Measurements from ENCODE around the gene UBE2O.

UBE2O gene

DNA sequence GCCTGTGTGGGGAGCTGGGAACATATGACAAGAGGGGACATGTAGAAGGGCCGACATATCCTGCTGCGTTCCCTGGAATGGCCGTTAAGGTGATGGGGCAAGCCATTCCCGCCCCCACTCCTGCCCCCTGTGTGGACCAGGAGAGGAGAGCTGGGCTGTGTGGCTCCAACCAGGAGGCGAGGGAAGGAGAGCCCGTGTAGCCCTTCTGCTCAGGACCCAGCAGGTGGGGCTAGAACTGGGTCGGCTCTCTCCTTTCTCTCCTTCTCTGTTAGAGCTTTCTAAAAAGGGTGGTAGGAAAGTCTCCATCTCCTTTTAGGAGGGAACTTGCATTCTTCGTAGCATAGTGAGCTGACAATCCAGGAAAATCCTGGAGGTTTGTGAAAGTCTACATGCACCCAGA is 55.8 kb downstream of the UBE2O start:
- no peak overlapping the region for H3K4me3 ChIP-seq (ENCODE audit: low read depth, low read length, poor library complexity, severe bottlenecking)
- no peak overlapping the region for H3K4me2 ChIP-seq (ENCODE audit: low read length)
- no peaks in the 10 kb centered on the region for H3K27me3 ChIP-seq (ENCODE audit: insufficient read depth, low read length)
- H3K79me2 ChIP-seq (ENCODE audit: insufficient read depth, low read length) = no peaks in the 10 kb centered on the region
- H3K9me3 ChIP-seq (ENCODE audit: low read length) = no peaks in the 10 kb centered on the region
- TF ChIP-seq, protein P1, sequence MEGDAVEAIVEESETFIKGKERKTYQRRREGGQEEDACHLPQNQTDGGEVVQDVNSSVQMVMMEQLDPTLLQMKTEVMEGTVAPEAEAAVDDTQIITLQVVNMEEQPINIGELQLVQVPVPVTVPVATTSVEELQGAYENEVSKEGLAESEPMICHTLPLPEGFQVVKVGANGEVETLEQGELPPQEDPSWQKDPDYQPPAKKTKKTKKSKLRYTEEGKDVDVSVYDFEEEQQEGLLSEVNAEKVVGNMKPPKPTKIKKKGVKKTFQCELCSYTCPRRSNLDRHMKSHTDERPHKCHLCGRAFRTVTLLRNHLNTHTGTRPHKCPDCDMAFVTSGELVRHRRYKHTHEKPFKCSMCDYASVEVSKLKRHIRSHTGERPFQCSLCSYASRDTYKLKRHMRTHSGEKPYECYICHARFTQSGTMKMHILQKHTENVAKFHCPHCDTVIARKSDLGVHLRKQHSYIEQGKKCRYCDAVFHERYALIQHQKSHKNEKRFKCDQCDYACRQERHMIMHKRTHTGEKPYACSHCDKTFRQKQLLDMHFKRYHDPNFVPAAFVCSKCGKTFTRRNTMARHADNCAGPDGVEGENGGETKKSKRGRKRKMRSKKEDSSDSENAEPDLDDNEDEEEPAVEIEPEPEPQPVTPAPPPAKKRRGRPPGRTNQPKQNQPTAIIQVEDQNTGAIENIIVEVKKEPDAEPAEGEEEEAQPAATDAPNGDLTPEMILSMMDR (IDR thresholded peaks at IDR 0.05; ENCODE audit: low read length) = no peak
- no peak for TF ChIP-seq EZH2 (IDR thresholded peaks at IDR 0.05; ENCODE audit: borderline replicate concordance, low read length)
- H3K9ac ChIP-seq (ENCODE audit: low read length) = no peak overlapping the region
- no peak overlapping the region for H3K27ac ChIP-seq (ENCODE audit: low read depth, low read length, poor library complexity, severe bottlenecking)
- no peaks in the 10 kb centered on the region for H3K9me2 ChIP-seq (ENCODE audit: low read depth, low read length)
- no peaks in the 10 kb centered on the region for H3F3A ChIP-seq (ENCODE audit: insufficient read depth, low read length)
- no peak overlapping the region for H2AFZ ChIP-seq (ENCODE audit: low read length)
- no peaks in the 10 kb centered on the region for H3K4me1 ChIP-seq (ENCODE audit: insufficient read depth, low read length, severe bottlenecking)
- no peaks in the 10 kb centered on the region for H4K20me1 ChIP-seq (ENCODE audit: insufficient read depth, low read length)
- peaks cover 59% of the 10 kb centered on the region for H3K36me3 ChIP-seq (ENCODE audit: insufficient read depth, low read length)

DNA sequence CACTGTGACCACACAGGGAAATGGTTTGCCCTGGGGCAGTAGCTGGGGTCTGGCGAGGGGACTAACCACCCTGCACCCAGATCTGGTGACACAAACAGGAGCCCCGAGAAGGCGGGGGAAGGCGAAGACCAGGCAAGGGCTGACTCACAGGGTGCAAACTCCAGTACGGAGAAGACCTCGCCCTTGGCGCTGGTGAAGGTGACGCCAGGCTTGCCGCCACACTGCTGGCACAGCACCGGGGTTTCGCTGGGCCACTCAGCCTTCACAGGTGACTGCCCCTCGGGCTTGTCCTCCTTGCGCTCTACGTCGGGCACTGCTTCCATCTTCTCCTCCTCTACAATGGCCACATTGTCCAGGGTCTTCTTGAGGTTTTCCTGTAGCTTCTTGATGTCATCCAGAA is 57.0 kb downstream of the UBE2O start:
- Histone ChIP-seq H2AFZ (ENCODE audit: low read length) (no peak overlapping the region), H3K27me3 (ENCODE audit: insufficient read depth, low read length) (no peaks in the 10 kb centered on the region), H3F3A (ENCODE audit: insufficient read depth, low read length) (no peaks in the 10 kb centered on the region), H4K20me1 (ENCODE audit: insufficient read depth, low read length) (no peaks in the 10 kb centered on the region), H3K27ac (ENCODE audit: low read depth, low read length, poor library complexity, severe bottlenecking) (no peak overlapping the region), H3K9ac (ENCODE audit: low read length) (no peak overlapping the region), H3K9me3 (ENCODE audit: low read length) (no peaks in the 10 kb centered on the region), H3K9me2 (ENCODE audit: low read depth, low read length) (no peaks in the 10 kb centered on the region), H3K4me3 (ENCODE audit: low read depth, low read length, poor library complexity, severe bottlenecking) (no peak overlapping the region), H3K4me2 (ENCODE audit: low read length) (no peak overlapping the region), H3K4me1 (ENCODE audit: insufficient read depth, low read length, severe bottlenecking) (no peaks in the 10 kb centered on the region), H3K36me3 (ENCODE audit: insufficient read depth, low read length) (peaks cover 50% of the 10 kb centered on the region), H3K79me2 (ENCODE audit: insufficient read depth, low read length) (no peaks in the 10 kb centered on the region)
- no peak for TF ChIP-seq EZH2 (IDR thresholded peaks at IDR 0.05; ENCODE audit: borderline replicate concordance, low read length)
- TF ChIP-seq, protein P1 (IDR thresholded peaks at IDR 0.05; ENCODE audit: low read length) = no peak

DNA sequence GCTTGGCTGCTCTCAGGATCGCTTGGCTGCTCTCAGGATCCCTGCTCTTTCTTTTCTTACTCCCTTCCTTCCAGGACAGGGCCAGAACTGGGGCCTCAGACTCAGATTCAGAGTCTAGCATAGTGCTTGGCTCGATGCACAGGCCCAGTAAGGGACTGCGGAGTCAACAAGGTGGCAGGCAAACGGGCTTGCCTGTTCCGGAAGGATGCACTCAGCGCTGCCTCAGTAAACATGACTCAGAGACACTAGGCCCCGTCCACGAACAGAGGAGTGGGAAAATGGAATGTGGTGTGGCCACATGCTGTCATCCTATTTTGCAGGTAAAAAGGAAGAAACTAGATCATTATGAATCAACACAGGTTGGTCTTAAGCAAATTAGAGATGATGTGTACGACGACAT is 58.8 kb downstream of the UBE2O start:
- no peak overlapping the region for H3K4me3 ChIP-seq (ENCODE audit: low read depth, low read length, poor library complexity, severe bottlenecking)
- no peak for TF ChIP-seq EZH2 (IDR thresholded peaks at IDR 0.05; ENCODE audit: borderline replicate concordance, low read length)
- TF ChIP-seq, protein P1 (IDR thresholded peaks at IDR 0.05; ENCODE audit: low read length) = no peak
- no peak overlapping the region for H2AFZ ChIP-seq (ENCODE audit: low read length)
- H3K9ac ChIP-seq (ENCODE audit: low read length) = no peak overlapping the region
- no peaks in the 10 kb centered on the region for H4K20me1 ChIP-seq (ENCODE audit: insufficient read depth, low read length)
- H3K4me1 ChIP-seq (ENCODE audit: insufficient read depth, low read length, severe bottlenecking) = no peaks in the 10 kb centered on the region
- H3F3A ChIP-seq (ENCODE audit: insufficient read depth, low read length) = no peaks in the 10 kb centered on the region
- no peak overlapping the region for H3K27ac ChIP-seq (ENCODE audit: low read depth, low read length, poor library complexity, severe bottlenecking)
- H3K9me2 ChIP-seq (ENCODE audit: low read depth, low read length) = no peaks in the 10 kb centered on the region
- H3K27me3 ChIP-seq (ENCODE audit: insufficient read depth, low read length) = no peaks in the 10 kb centered on the region
- no peaks in the 10 kb centered on the region for H3K79me2 ChIP-seq (ENCODE audit: insufficient read depth, low read length)
- H3K36me3 ChIP-seq (ENCODE audit: insufficient read depth, low read length) = peaks cover 32% of the 10 kb centered on the region
- no peaks in the 10 kb centered on the region for H3K9me3 ChIP-seq (ENCODE audit: low read length)
- no peak overlapping the region for H3K4me2 ChIP-seq (ENCODE audit: low read length)

Measured in OCI-LY1 (cell line).